Activated T-helper 17 cell treated with anti-CD3 and anti-CD28 coated beads, Interleukin-2, amount 50 U/mL, for 72 hours (primary cell): ENCODE data around the gene LRRC4. TPM values are rescaled to one million over a fixed set of nuclear protein-coding genes. Genes with fewer than 3 reads are reported as not detected.

Experiments
- ATAC-seq: fragments of 150-1000 bp; cut with Tn5 transposase; replicated peaks from 2 replicates; pipeline ENCODE4 v1.10.0; 2021; ENCODE audit warnings: mild to moderate bottlenecking, moderate library complexity
- H3K27ac Mint-ChIP-seq: one replicate; pipeline ENCODE4 v1.8.0; 2022; ENCODE audit warnings: mixed read lengths
- H3K27me3 Mint-ChIP-seq: one replicate; pipeline ENCODE4 v1.8.0; 2022; ENCODE audit warnings: mixed read lengths
- H3K36me3 Mint-ChIP-seq: one replicate; pipeline ENCODE4 v1.8.0; 2022; ENCODE audit warnings: low read depth, mild to moderate bottlenecking, mixed read lengths
- H3K4me1 Mint-ChIP-seq: one replicate; pipeline ENCODE4 v1.8.0; 2022; ENCODE audit warnings: mixed read lengths
- H3K4me3 Mint-ChIP-seq: one replicate; pipeline ENCODE4 v1.8.0; 2022; ENCODE audit warnings: mild to moderate bottlenecking, mixed read lengths
- H3K9me3 Mint-ChIP-seq: one replicate; pipeline ENCODE4 v1.8.0; 2022; ENCODE audit warnings: mixed read lengths
- total RNA-seq, 2 donors: library from RNA; stranded (reverse); gene quantifications; one replicate each; pipeline ENCODE4 v1.2.3, GENCODE V29; 2022

The LRRC4 gene
- total RNA-seq: under 1 TPM in 1 of 2 donors, not detected in 1; 0.13 TPM

GRCh38 chr7:128030654-128031611 lies at the start of gene LRRC4:
Gene LRRC4, minus strand, starts transcription at chr7:128031437. Its CDS starts 797 bp downstream, at chr7:128030640.
- Mint-ChIP-seq H3K27me3 (no peaks in the 10 kb centered on the region), H3K4me1 (peaks cover 18% of the 10 kb centered on the region), H3K36me3 (peaks cover 31% of the 10 kb centered on the region), H3K4me3 (peak within 1 kb of the TSS; percentile 74), H3K27ac (peak within 1 kb of the TSS; percentile 61), H3K9me3 (no peaks in the 10 kb centered on the region)
- peak; percentile 46 for ATAC-seq

DNA sequence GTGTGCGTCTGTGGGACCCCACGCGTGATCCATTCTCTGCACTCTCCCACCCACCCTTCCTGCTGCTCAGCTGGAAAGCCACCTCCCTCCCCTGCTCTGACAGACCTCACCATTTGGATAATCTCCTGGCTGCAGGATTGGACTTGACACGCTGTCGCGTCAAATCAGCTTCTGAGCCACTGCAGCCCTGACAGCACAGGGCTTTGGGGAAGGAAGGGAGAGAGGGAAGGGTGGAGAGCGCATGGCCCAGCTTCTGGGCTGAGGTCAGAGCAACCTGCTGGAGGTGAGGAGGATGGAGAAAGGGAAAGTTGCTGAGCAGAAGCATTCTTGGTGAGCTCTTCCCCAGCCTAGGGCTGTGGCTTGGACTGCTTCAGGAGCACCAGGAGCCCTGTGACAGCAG lies 48.9 kb upstream of the LRRC4 start:
- Mint-ChIP-seq H3K4me3 (no peak overlapping the region), H3K9me3 (no peaks in the 10 kb centered on the region), H3K27ac (no peak overlapping the region), H3K36me3 (peaks cover 45% of the 10 kb centered on the region), H3K27me3 (no peaks in the 10 kb centered on the region), H3K4me1 (no peaks in the 10 kb centered on the region)
- no peak for ATAC-seq

DNA sequence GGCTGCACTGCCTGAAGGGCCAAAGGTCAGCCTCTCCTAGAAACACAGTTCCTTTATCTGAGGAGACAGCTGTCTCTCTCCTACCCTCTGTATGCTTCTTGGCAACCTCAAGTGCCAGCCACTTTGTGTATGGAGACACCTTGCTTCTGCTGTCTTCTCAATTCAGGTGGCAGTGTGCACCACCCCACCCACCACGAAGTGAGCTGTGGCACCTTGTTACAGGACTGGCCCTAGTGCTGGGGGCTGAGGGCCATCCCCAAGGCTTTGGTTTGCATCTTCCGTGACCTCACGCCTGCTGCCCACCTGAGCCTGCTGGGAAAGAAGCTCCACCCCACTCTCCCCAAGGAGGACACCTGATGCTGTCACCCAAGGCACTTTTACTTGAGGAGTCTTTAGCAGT lies 47.1 kb upstream of the LRRC4 start:
- Mint-ChIP-seq H3K27ac (no peak overlapping the region), H3K4me3 (no peak overlapping the region), H3K27me3 (no peaks in the 10 kb centered on the region), H3K9me3 (no peaks in the 10 kb centered on the region), H3K36me3 (peaks cover 58% of the 10 kb centered on the region), H3K4me1 (no peaks in the 10 kb centered on the region)
- ATAC-seq: no peak

DNA sequence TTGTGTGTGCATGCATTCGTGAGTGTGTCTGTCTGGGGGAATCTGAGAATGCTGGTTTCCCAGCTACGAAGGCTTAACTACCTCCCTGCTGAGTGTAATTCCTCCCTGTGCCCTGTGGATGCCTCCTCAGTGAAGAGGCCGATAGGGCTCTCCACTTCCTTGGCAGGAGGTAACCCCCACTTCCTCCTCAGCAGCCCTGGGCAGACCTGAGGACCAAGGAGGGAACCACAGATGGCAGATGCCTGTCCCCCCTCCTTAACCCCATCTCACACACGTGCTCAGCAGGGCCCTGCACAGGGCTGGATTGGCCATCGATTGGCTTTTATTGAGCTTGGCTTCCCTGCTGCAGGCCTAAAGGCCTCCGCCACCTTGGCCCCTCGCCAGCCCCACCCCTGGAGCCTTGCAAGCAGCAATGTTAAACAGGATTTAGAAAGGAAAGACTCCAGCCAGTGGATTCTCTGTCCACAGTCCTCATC lies 45.6 kb upstream of the LRRC4 start:
- ATAC-seq: no peak
- H3K36me3 Mint-ChIP-seq: peaks cover 52% of the 10 kb centered on the region
- no peak overlapping the region for H3K27ac Mint-ChIP-seq
- H3K4me1 Mint-ChIP-seq: no peaks in the 10 kb centered on the region
- H3K4me3 Mint-ChIP-seq: no peak overlapping the region
- H3K27me3 Mint-ChIP-seq: no peaks in the 10 kb centered on the region
- H3K9me3 Mint-ChIP-seq: no peaks in the 10 kb centered on the region

- ATAC-seq: no peak
- Mint-ChIP-seq H3K36me3 (peaks cover 52% of the 10 kb centered on the region), H3K4me3 (no peak overlapping the region), H3K27ac (no peak overlapping the region), H3K27me3 (no peaks in the 10 kb centered on the region), H3K9me3 (no peaks in the 10 kb centered on the region), H3K4me1 (no peaks in the 10 kb centered on the region)
Observed at GRCh38 chr7:128076196-128076795, 45.1 kb upstream of the LRRC4 start.

DNA sequence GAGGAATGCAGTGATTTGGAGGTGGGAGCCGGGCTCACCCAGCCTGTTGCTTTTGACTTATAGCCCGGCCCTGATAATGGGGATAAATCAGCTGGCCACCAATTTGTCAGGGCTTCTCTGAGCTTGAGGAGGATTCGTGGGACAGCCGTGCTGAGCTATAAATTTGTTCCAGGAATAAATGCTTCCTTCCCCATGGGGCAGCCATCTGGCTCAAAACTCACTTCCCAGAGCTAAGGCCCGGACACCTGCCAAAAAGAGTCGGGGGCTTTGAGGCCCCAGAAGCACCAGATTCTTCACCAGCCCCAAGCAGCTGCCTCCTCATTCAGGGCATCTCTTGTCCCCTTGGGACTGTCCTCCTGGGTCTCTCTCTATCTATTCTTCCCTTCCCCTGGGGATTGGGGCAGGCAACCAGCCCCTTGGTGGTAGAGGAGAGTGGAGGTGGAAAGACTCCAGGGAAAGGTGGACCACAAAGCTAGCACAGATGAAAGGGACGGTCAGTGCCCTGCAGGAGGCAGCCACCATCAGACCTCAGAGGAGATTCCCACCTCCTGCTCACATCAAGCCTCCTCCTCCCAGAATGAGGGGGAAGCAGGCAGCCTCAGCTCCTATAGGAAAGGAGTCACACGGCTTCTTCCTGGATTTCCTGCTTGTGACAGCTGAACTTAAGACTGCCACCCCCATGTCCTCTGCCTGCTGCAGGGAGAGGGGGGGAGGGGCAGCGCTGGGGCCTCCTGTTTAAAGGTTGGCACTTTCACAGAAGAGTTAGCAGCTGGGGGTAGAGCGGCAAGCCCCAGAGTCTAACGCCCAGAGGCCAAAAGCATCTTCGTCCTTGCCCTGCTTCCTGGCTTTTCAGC lies 44.2 kb upstream of the LRRC4 start:
- Mint-ChIP-seq H3K9me3 (no peaks in the 10 kb centered on the region), H3K27me3 (no peaks in the 10 kb centered on the region), H3K4me3 (no peak overlapping the region), H3K4me1 (no peaks in the 10 kb centered on the region), H3K27ac (no peak overlapping the region), H3K36me3 (peaks cover 50% of the 10 kb centered on the region)
- no peak for ATAC-seq

- no peaks in the 10 kb centered on the region for H3K27me3 Mint-ChIP-seq
- H3K9me3 Mint-ChIP-seq: no peaks in the 10 kb centered on the region
- no peak for ATAC-seq
- no peaks in the 10 kb centered on the region for H3K4me1 Mint-ChIP-seq
- H3K27ac Mint-ChIP-seq: no peak overlapping the region
- peaks cover 42% of the 10 kb centered on the region for H3K36me3 Mint-ChIP-seq
- H3K4me3 Mint-ChIP-seq: no peak overlapping the region
Observed at GRCh38 chr7:128074736-128075135, 43.5 kb upstream of the LRRC4 start.

GRCh38 chr7:128074336-128074735 lies 43.1 kb upstream of the LRRC4 start:
- H3K4me1 Mint-ChIP-seq: no peaks in the 10 kb centered on the region
- H3K27ac Mint-ChIP-seq: no peak overlapping the region
- H3K9me3 Mint-ChIP-seq: no peaks in the 10 kb centered on the region
- no peak for ATAC-seq
- H3K27me3 Mint-ChIP-seq: no peaks in the 10 kb centered on the region
- H3K36me3 Mint-ChIP-seq: peaks cover 38% of the 10 kb centered on the region
- H3K4me3 Mint-ChIP-seq: no peak overlapping the region

DNA sequence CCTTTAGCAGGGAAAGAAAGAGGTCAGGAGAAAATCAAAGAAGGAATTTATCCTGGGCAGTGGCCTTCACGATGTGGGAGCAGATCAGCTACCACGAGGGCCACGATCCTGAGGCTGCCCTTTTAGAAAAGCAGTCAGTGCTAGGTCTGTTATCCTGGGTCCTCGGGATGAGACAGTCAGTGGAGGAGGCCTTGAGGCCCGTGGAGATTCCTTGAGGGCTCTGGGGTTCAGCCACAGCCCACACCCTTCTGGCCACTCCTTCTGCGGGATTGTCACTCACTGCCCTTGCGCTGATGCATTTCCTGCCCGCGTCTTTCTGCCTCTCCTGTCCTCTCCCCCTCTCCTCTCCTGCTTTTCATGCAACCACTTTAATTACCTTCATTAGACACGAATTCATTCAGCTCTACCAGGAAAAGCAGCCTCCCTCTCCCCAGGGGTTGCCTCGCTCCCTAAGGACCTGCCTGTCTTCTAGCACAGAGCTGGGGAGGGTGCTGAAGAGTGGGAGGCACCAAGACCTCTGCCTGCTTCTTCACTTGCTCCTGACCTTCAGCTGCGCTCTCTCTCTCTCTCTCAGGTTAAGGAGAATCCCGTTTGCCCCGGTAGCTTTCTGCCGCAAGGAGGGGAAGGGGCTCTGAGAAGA lies 42.6 kb upstream of the LRRC4 start:
- no peaks in the 10 kb centered on the region for H3K4me1 Mint-ChIP-seq
- no peak overlapping the region for H3K4me3 Mint-ChIP-seq
- peaks cover 34% of the 10 kb centered on the region for H3K36me3 Mint-ChIP-seq
- no peaks in the 10 kb centered on the region for H3K27me3 Mint-ChIP-seq
- no peaks in the 10 kb centered on the region for H3K9me3 Mint-ChIP-seq
- H3K27ac Mint-ChIP-seq: no peak overlapping the region
- no peak for ATAC-seq

GRCh38 chr7:128071801-128072200 lies 40.6 kb upstream of the LRRC4 start:
- no peak for ATAC-seq
- Mint-ChIP-seq H3K4me3 (no peak overlapping the region), H3K36me3 (peaks cover 30% of the 10 kb centered on the region), H3K27me3 (no peaks in the 10 kb centered on the region), H3K4me1 (no peaks in the 10 kb centered on the region), H3K27ac (peak overlapping the region; percentile 74), H3K9me3 (no peaks in the 10 kb centered on the region)

DNA sequence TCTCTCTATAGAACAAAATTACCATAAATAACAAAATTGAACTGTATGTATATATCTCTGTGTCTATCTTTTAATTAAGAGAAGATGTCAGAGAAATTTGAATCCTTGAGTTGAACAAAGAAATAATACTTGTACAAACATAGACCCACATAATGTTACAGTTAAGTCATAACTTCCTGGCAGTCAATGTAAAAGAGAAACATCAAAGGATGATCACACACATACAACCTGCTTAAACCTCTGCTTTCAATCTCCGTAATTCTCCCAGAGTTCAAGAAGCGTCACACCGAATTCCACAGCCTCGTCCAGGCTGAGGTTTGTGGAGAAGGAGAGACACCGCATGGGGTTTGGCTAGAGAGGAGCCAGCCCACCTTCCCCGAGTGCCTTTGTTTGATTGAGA lies 40.1 kb upstream of the LRRC4 start:
- no peaks in the 10 kb centered on the region for H3K9me3 Mint-ChIP-seq
- H3K4me3 Mint-ChIP-seq: no peak overlapping the region
- ATAC-seq: no peak
- H3K27ac Mint-ChIP-seq: peak overlapping the region; percentile 74
- no peaks in the 10 kb centered on the region for H3K27me3 Mint-ChIP-seq
- peaks cover 30% of the 10 kb centered on the region for H3K36me3 Mint-ChIP-seq
- no peaks in the 10 kb centered on the region for H3K4me1 Mint-ChIP-seq

- Mint-ChIP-seq H3K36me3 (peaks cover 27% of the 10 kb centered on the region), H3K27me3 (no peaks in the 10 kb centered on the region), H3K4me1 (no peaks in the 10 kb centered on the region), H3K4me3 (no peak overlapping the region), H3K9me3 (no peaks in the 10 kb centered on the region), H3K27ac (peak overlapping the region; percentile 34)
- no peak for ATAC-seq
Observed at GRCh38 chr7:128069373-128070364, 38.4 kb upstream of the LRRC4 start.

GRCh38 chr7:128068785-128069184 lies 37.5 kb upstream of the LRRC4 start:
- H3K27me3 Mint-ChIP-seq: no peaks in the 10 kb centered on the region
- H3K4me1 Mint-ChIP-seq: no peaks in the 10 kb centered on the region
- H3K9me3 Mint-ChIP-seq: no peaks in the 10 kb centered on the region
- H3K27ac Mint-ChIP-seq: no peak overlapping the region
- H3K36me3 Mint-ChIP-seq: peaks cover 25% of the 10 kb centered on the region
- no peak overlapping the region for H3K4me3 Mint-ChIP-seq
- ATAC-seq: no peak
